ENCODE measurements around the gene RBM3. TPM values are rescaled to one million over a fixed set of nuclear protein-coding genes. Genes with fewer than 3 reads are reported as not detected.

RBM3 gene
- total and polyA plus RNA-seq, 2 of the 4 experiments (the other 2 are of a cell fraction) = 243 to 386 TPM

DNA sequence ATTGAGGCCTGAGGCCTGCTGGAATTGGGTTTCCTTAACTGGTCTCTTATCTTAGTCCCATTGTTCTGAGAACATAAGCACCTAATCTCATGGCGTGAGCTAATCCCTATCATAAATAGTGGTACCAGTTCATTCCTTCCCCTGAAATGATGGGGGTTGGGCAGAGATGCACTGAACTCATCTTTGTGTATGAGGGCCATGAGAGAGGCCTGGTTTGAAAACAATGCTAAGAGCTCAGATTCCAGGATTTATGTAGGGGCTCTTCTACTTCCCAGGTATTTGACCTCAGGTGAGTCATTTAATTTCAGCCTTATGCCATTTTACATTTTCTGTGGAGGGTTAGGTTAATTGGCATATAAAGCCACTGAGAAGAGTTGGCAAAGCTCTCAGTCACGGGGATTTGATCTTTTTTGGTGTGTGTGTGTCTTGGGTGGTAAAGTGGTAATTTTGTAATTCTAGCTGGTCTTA, 4.4 kb downstream of the RBM3 start:
- Histone ChIP-seq H3K4me2 (ENCODE audit: low read depth, low read length) (no peak overlapping the region), H3K27ac (ENCODE audit: insufficient read depth, low read length) (no peak overlapping the region), H3K18ac (ENCODE audit: low read depth, low read length) (no peak overlapping the region), H3K9me1 (ENCODE audit: insufficient read depth, low read length) (peaks cover 13% of the 10 kb centered on the region), H2BK5ac (ENCODE audit: low read depth, low read length, poor library complexity, severe bottlenecking) (no peak overlapping the region), H2BK120ac (ENCODE audit: low read depth, low read length) (no peak overlapping the region), H4K5ac (ENCODE audit: low read depth, low read length) (no peak overlapping the region), H3K36me3 (ENCODE audit: control insufficient read depth, insufficient read depth, low read length) (peaks cover 26% of the 10 kb centered on the region), H3K9ac (ENCODE audit: low read depth, low read length) (no peak overlapping the region), H2AFZ (replicated peaks; ENCODE audit: low read length, poor library complexity) (no peak overlapping the region), H4K8ac (ENCODE audit: low read depth in 2 of 2, low read length in 2 of 2) (no peak overlapping the region), H3K27me3 (ENCODE audit: control insufficient read depth, insufficient read depth, low read length) (no peaks in the 10 kb centered on the region), H3K79me1 (ENCODE audit: low read depth in 1 of 2, low read length in 2 of 2) (peaks cover 16 to 25% of the 10 kb centered on the region in 2 experiments; a peak in 3 of 4 replicates), H4K20me1 (ENCODE audit: insufficient read depth, low read length) (peaks cover 15% of the 10 kb centered on the region; the same call in 1 of the 2 replicates), H2AK5ac (ENCODE audit: low read depth, low read length) (no peak overlapping the region), H3K4ac (ENCODE audit: low read depth, low read length) (no peak overlapping the region), H3K23ac (ENCODE audit: low read depth, low read length) (no peak overlapping the region), H3K4me3 (ENCODE audit: insufficient read depth, low read depth, low read length) (no peak overlapping the region), H3K56ac (ENCODE audit: extremely low read depth, insufficient read depth, low read length) (no peak overlapping the region), H2AK9ac (replicated peaks; ENCODE audit: low read depth, low read length, poor library complexity) (no peak overlapping the region), H4K91ac (ENCODE audit: insufficient read depth, low read depth, low read length) (no peak overlapping the region), H3K4me1 (ENCODE audit: control insufficient read depth, insufficient read depth, low read length) (peaks cover 9% of the 10 kb centered on the region), H2BK15ac (ENCODE audit: low read depth, low read length) (no peak overlapping the region), H3K9me3 (ENCODE audit: control insufficient read depth, insufficient read depth, low read length) (no peaks in the 10 kb centered on the region), H3K14ac (replicated peaks; ENCODE audit: low read depth, low read length) (no peak overlapping the region), H2BK20ac (ENCODE audit: low read depth, low read length) (no peak overlapping the region)
- ChIA-PET CTCF (no interaction called here), POLR2A (ENCODE audit: unreplicated experiment) (no interaction called here)
- intact Hi-C loops (cut with micrococcal nuclease) = no loop called here
- in situ Hi-C loops (cut with MboI; ENCODE audit: low sequenced_read_pairs) = no loop called here
- dilution Hi-C loops (cut with HindIII; ENCODE audit: low sequenced_read_pairs, unreplicated experiment) = no loop called here
- BruUV-seq (replicated peaks) = no TSS peak
- ATAC-seq (ENCODE audit: low read depth) = no peak
- TF ChIP-seq POLR2A (IDR thresholded peaks at IDR 0.05; ENCODE audit: low read depth, low read length) (peak; percentile 63; the same call in 1 of the 2 replicates), RAD21 (IDR thresholded peaks at IDR 0.05; ENCODE audit: low read length) (no peak)
- no peak for DNase-seq
- no CpG with 5 or more reads among the region's 2 CpGs for WGBS, 2 experiments (ENCODE audit: extremely low coverage in 2 of 2, insufficient read length in 1 of 2)

Measured in IMR-90 (cell line).